Measurements from ENCODE around the gene KIAA0753. TPM values are rescaled to one million over a fixed set of nuclear protein-coding genes. Genes with fewer than 3 reads are reported as not detected.

Gene KIAA0753
- total RNA-seq, result 7.0 TPM
- long read RNA-seq, full-length matches to known transcripts, result 1 of 1 reads
- long read RNA-seq, partial matches to known transcripts, result 0 of 1 reads
- long read RNA-seq, other reads (novel, unspliced or antisense), result 0 of 1 reads

GRCh38 chr17:6640536-6641246 is at the start of gene KIAA0753, which contains the start of gene TXNDC17:
Gene KIAA0753, minus strand, starts transcription at chr17:6640711. Its CDS starts 5,608 bp downstream, at chr17:6635103.
Gene TXNDC17, plus strand, starts transcription at chr17:6641060. Its CDS starts 23 bp downstream, at chr17:6641083.
- Histone ChIP-seq H3K9me3 (replicated peaks) (no peaks in the 10 kb centered on the region), H3K36me3 (peaks cover 33% of the 10 kb centered on the region), H3K27ac (replicated peaks) (peak within 1 kb of the TSS; percentile 95), H3K27me3 (ENCODE audit: low read depth) (no peaks in the 10 kb centered on the region), H3K4me1 (peaks cover 47% of the 10 kb centered on the region), H3K4me3 (peak within 1 kb of the TSS; percentile 99)
- DNase-seq, result peak; percentile 94
- intact Hi-C loops (cut with micrococcal nuclease), result no loop called here
- TF ChIP-seq CTCF (IDR thresholded peaks at IDR 0.05; ENCODE audit: borderline replicate concordance), result no peak

DNA sequence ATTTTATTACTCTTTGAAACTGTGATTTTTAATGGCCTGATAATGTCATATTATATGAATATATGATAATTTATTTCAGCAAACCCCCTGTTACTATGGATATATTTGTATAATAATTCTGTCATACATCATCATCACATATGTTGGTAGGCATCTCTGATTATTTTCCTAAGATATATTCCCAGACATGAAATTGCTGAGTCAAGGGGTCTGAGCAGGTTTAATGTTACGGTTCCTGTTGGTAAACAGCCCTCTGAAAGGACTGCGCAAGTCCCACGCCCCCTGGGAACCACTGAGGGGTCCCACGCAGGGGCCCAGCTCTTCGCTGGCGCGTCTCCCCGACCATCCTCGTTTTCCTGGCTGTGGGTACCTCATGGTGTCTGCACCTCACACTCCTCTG is 48.4 kb upstream of the KIAA0753 start:
- no peaks in the 10 kb centered on the region for H3K4me1 ChIP-seq
- no peaks in the 10 kb centered on the region for H3K36me3 ChIP-seq
- intact Hi-C loops (cut with micrococcal nuclease), result no loop called here
- no peak overlapping the region for H3K4me3 ChIP-seq
- no peak for DNase-seq
- H3K27me3 ChIP-seq (ENCODE audit: low read depth), result peaks cover 63% of the 10 kb centered on the region
- no peak overlapping the region for H3K27ac ChIP-seq (replicated peaks)
- no peak for TF ChIP-seq CTCF (IDR thresholded peaks at IDR 0.05; ENCODE audit: borderline replicate concordance)
- H3K9me3 ChIP-seq (replicated peaks), result no peaks in the 10 kb centered on the region

DNA sequence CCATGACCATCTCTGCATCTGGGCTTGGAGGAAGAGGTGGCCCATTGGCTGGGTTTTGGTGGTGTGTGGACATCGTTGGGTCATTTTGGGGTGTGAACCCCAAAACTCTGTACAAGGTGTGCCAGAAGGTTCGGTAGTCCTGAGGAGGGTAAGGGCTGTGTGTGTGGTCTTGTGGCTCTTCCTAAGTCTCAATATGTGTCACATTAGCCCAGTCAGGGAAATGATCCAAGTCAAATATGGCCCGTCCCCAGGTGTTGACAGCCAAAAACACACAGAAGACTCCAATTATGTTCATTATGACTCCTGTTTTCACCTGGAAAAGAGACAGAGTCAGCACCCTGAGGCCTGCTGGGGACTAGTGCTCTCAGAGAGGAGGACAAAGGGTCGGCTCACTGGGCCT is 45.5 kb upstream of the KIAA0753 start:
- H3K9me3 ChIP-seq (replicated peaks), result no peaks in the 10 kb centered on the region
- intact Hi-C loops (cut with micrococcal nuclease), result no loop called here
- DNase-seq, result no peak
- no peak overlapping the region for H3K27ac ChIP-seq (replicated peaks)
- no peak overlapping the region for H3K4me3 ChIP-seq
- no peak for TF ChIP-seq CTCF (IDR thresholded peaks at IDR 0.05; ENCODE audit: borderline replicate concordance)
- peaks cover 69% of the 10 kb centered on the region for H3K27me3 ChIP-seq (ENCODE audit: low read depth)
- H3K4me1 ChIP-seq, result no peaks in the 10 kb centered on the region
- no peaks in the 10 kb centered on the region for H3K36me3 ChIP-seq

DNA sequence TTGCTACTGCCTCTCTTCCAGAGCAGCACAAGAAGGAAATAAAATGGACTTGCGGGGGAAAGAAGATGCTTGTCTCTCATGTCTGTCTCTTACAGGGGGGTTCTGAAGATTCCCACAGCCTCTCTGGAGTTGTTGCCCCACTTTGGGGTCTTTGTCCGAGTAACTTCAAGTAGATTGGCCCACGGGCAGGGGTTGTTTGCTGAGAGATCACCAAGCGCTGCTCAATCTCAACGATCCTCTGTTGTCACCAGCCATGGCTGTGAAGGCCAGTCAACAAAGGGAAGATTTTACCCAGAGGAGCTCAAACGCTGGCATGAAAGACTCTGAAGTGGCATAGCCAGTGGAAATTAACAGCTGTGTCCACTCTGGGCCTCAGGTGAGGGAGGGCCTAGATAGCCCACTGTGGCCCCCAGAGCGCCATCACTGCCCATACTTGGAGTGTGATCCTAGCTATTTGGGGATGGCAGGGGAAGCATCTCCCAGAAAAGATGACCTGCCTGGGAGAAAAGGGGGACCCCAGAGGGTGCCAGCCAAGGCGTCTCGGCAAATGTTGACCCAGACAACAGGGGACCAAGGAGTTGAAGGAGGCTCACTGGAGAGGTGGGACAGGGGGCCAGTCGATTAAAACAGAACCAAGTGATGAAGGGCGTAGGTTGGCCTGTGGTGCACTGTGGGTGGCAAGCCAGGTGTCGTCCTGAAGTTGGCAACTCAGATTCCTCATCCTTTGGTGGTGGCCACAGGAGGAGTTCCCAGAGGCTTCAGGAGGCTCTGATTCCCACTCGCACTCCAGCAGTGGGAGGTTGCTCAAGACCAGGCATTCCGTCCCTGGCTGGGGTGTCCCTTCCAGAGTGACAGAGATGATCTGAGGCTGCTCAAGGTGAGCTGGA is 44.6 kb upstream of the KIAA0753 start:
- no peaks in the 10 kb centered on the region for H3K36me3 ChIP-seq
- H3K9me3 ChIP-seq (replicated peaks), result no peaks in the 10 kb centered on the region
- peaks cover 69% of the 10 kb centered on the region for H3K27me3 ChIP-seq (ENCODE audit: low read depth)
- DNase-seq, result no peak
- no peaks in the 10 kb centered on the region for H3K4me1 ChIP-seq
- no peak overlapping the region for H3K4me3 ChIP-seq
- intact Hi-C loops (cut with micrococcal nuclease), result no loop called here
- TF ChIP-seq CTCF (IDR thresholded peaks at IDR 0.05; ENCODE audit: borderline replicate concordance), result no peak
- H3K27ac ChIP-seq (replicated peaks), result no peak overlapping the region

GRCh38 chr17:6684460-6684783 is 43.9 kb upstream of the KIAA0753 start:
- intact Hi-C loops (cut with micrococcal nuclease), result no loop called here
- DNase-seq, result no peak

More at GRCh38 chr17:6684460-6684783, 43.9 kb upstream of the KIAA0753 start:
- no peaks in the 10 kb centered on the region for H3K4me1 ChIP-seq
- H3K36me3 ChIP-seq, result no peaks in the 10 kb centered on the region
- no peak overlapping the region for H3K27ac ChIP-seq (replicated peaks)
- no peak overlapping the region for H3K4me3 ChIP-seq
- no peak for TF ChIP-seq CTCF (IDR thresholded peaks at IDR 0.05; ENCODE audit: borderline replicate concordance)
- H3K9me3 ChIP-seq (replicated peaks), result no peaks in the 10 kb centered on the region
- peaks cover 72% of the 10 kb centered on the region for H3K27me3 ChIP-seq (ENCODE audit: low read depth)

Measured in left ventricle myocardium inferior (tissue), 1 donor.